Measurements from ENCODE around the gene CAMTA1.

The CAMTA1 gene

DNA sequence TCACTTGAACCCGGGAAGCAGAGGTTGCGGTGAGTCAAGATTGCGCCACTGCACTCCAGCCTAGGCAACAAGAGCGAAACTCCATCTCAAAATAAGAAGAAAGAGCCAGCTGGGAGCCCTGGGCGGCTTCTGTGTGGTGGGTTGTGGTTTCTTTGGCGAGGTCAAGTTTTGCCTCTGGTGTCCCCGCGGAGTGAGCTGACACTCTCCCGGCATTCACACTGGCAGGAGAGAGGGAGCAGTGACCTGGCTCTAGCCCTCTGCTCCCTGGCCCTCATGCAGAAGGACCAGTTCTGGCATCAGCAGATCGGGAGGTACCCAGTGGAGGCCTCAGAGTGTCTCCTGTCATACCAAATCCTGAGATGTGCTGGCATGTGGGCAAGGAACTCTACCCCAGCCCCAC lies 904.8 kb downstream of the CAMTA1 start:
- no peak overlapping the region for H2AFZ ChIP-seq (ENCODE audit: insufficient read depth, low read length, poor library complexity)
- H4K12ac ChIP-seq (ENCODE audit: low read depth, low read length) = no peak overlapping the region
- H2BK12ac ChIP-seq (ENCODE audit: low read length) = no peak overlapping the region
- no peak overlapping the region for H3K27ac ChIP-seq (ENCODE audit: low read depth, low read length)
- H3K79me2 ChIP-seq (ENCODE audit: control insufficient read depth, insufficient read depth, low read length, poor library complexity) = no peaks in the 10 kb centered on the region
- peaks cover 29% of the 10 kb centered on the region for H3K9me3 ChIP-seq (ENCODE audit: insufficient read depth, low read depth, low read length)
- H2BK120ac ChIP-seq (ENCODE audit: insufficient read depth, low read length, poor library complexity) = no peak overlapping the region
- no peak overlapping the region for H3K14ac ChIP-seq (ENCODE audit: low read length)
- WGBS (ENCODE audit: extremely low coverage, insufficient coverage, insufficient read length) = no CpG with 5 or more reads among the region's 10 CpGs
- no peak overlapping the region for H3K18ac ChIP-seq (ENCODE audit: low read length)
- H4K91ac ChIP-seq (ENCODE audit: low read depth, low read length) = no peak overlapping the region
- no peak overlapping the region for H3K4me3 ChIP-seq (ENCODE audit: low read depth, low read length)
- no peak for DNase-seq
- H2AK5ac ChIP-seq (ENCODE audit: low read length) = no peak overlapping the region
- no peak overlapping the region for H3K23ac ChIP-seq (ENCODE audit: low read length)
- H3K4ac ChIP-seq (ENCODE audit: low read depth, low read length) = no peak overlapping the region
- H3K79me1 ChIP-seq (ENCODE audit: low read length) = no peaks in the 10 kb centered on the region
- H3K36me3 ChIP-seq (ENCODE audit: control insufficient read depth in 1 of 2, insufficient read depth in 2 of 2, low read length in 2 of 2) = no peaks in the 10 kb centered on the region
- H3K27me3 ChIP-seq (ENCODE audit: insufficient read depth, low read length) = no peaks in the 10 kb centered on the region
- no peak overlapping the region for H3K4me2 ChIP-seq (ENCODE audit: low read length)
- H3K4me1 ChIP-seq (ENCODE audit: control insufficient read depth in 1 of 2, insufficient read depth in 2 of 2, low read length in 2 of 2) = no peaks in the 10 kb centered on the region
- H3K9ac ChIP-seq (ENCODE audit: low read length) = no peak overlapping the region
- no peak overlapping the region for H4K8ac ChIP-seq (ENCODE audit: low read depth, low read length)
- H2BK5ac ChIP-seq (ENCODE audit: low read depth, low read length, poor library complexity) = no peak overlapping the region

DNA sequence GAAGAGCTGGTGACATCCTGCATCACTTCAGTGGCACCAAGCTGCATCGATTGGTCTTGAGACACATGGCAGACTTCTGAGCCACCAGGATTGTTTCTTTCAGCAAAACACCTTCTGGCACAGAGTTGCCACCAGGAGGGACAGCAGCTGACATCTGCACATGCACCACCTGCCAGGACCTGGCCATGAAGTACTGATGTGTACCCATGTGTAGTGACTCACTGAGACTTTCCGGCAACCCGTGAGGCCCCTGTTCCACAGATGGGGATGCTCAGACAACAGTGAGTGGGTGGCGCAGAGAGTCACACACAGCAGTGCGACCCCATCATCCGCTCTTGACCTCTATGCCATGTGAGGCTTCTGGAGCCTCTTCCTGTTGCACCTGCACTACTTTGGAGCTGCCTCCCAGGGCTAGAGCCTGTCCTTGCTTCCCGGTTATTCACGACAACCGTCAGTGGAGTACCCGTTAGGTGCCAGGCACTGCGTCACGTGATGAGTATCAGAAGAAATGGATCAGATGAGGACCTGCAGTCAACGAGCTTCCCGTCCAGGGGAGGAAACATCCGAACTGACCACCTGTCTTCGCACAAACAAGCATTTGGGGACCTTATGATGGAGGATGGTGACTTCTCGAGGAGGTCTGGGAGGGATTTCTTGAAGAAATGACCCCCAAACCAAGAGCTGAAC lies 905.4 kb downstream of the CAMTA1 start:
- Histone ChIP-seq H3K4me3 (ENCODE audit: low read depth, low read length) (no peak overlapping the region), H3K79me1 (ENCODE audit: low read length) (no peaks in the 10 kb centered on the region), H2BK120ac (ENCODE audit: insufficient read depth, low read length, poor library complexity) (no peak overlapping the region), H2BK5ac (ENCODE audit: low read depth, low read length, poor library complexity) (no peak overlapping the region), H3K9ac (ENCODE audit: low read length) (no peak overlapping the region), H3K23ac (ENCODE audit: low read length) (no peak overlapping the region), H3K36me3 (ENCODE audit: control insufficient read depth in 1 of 2, insufficient read depth in 2 of 2, low read length in 2 of 2) (no peaks in the 10 kb centered on the region), H4K91ac (ENCODE audit: low read depth, low read length) (no peak overlapping the region), H3K27ac (ENCODE audit: low read depth, low read length) (no peak overlapping the region), H3K4me1 (ENCODE audit: control insufficient read depth in 1 of 2, insufficient read depth in 2 of 2, low read length in 2 of 2) (no peaks in the 10 kb centered on the region), H4K8ac (ENCODE audit: low read depth, low read length) (no peak overlapping the region), H3K14ac (ENCODE audit: low read length) (no peak overlapping the region), H3K4ac (ENCODE audit: low read depth, low read length) (no peak overlapping the region), H4K12ac (ENCODE audit: low read depth, low read length) (no peak overlapping the region), H2AK5ac (ENCODE audit: low read length) (no peak overlapping the region), H2AFZ (ENCODE audit: insufficient read depth, low read length, poor library complexity) (no peak overlapping the region), H3K18ac (ENCODE audit: low read length) (no peak overlapping the region), H3K27me3 (ENCODE audit: insufficient read depth, low read length) (no peaks in the 10 kb centered on the region), H3K4me2 (ENCODE audit: low read length) (no peak overlapping the region), H3K9me3 (ENCODE audit: insufficient read depth, low read depth, low read length) (peaks cover 29% of the 10 kb centered on the region), H2BK12ac (ENCODE audit: low read length) (no peak overlapping the region), H3K79me2 (ENCODE audit: control insufficient read depth, insufficient read depth, low read length, poor library complexity) (no peaks in the 10 kb centered on the region)
- no peak for DNase-seq
- WGBS (ENCODE audit: extremely low coverage, insufficient coverage, insufficient read length) = no CpG with 5 or more reads among the region's 17 CpGs

GRCh38 chr1:7691576-7691975 lies 906.3 kb downstream of the CAMTA1 start:
- H3K27ac ChIP-seq (ENCODE audit: low read depth, low read length) = no peak overlapping the region
- H3K27me3 ChIP-seq (ENCODE audit: insufficient read depth, low read length) = no peaks in the 10 kb centered on the region

DNA sequence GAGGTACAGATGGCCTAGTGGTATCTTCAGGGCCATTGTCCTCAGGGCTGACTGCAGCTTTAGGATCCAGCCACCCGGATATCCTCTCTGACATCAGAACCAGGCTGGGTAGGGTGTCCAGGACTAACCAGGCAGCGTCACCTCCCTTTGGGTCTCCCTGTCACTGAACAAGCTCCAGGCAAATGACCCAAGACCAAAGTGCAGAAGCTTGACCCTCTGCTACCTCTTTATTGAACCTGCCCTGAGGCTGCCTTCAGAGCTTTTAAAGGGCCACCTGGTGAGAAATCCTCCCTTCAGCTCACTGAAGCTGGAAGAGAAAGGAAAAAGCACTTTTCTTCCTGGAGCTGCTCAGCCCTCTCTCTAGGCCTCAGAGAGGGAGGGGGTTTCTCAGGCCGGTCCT lies 906.8 kb downstream of the CAMTA1 start:
- Histone ChIP-seq H3K14ac (ENCODE audit: low read length) (no peak overlapping the region), H3K79me1 (ENCODE audit: low read length) (no peaks in the 10 kb centered on the region), H3K4ac (ENCODE audit: low read depth, low read length) (no peak overlapping the region), H4K12ac (ENCODE audit: low read depth, low read length) (no peak overlapping the region), H3K79me2 (ENCODE audit: control insufficient read depth, insufficient read depth, low read length, poor library complexity) (no peaks in the 10 kb centered on the region), H3K9ac (ENCODE audit: low read length) (no peak overlapping the region), H3K4me2 (ENCODE audit: low read length) (no peak overlapping the region), H2BK12ac (ENCODE audit: low read length) (no peak overlapping the region), H3K23ac (ENCODE audit: low read length) (no peak overlapping the region), H3K4me1 (ENCODE audit: control insufficient read depth in 1 of 2, insufficient read depth in 2 of 2, low read length in 2 of 2) (no peaks in the 10 kb centered on the region), H3K9me3 (ENCODE audit: insufficient read depth, low read depth, low read length) (peaks cover 29% of the 10 kb centered on the region), H4K8ac (ENCODE audit: low read depth, low read length) (no peak overlapping the region), H2AFZ (ENCODE audit: insufficient read depth, low read length, poor library complexity) (no peak overlapping the region), H2BK120ac (ENCODE audit: insufficient read depth, low read length, poor library complexity) (no peak overlapping the region), H4K91ac (ENCODE audit: low read depth, low read length) (no peak overlapping the region), H2AK5ac (ENCODE audit: low read length) (no peak overlapping the region), H3K27me3 (ENCODE audit: insufficient read depth, low read length) (no peaks in the 10 kb centered on the region), H3K18ac (ENCODE audit: low read length) (no peak overlapping the region), H3K27ac (ENCODE audit: low read depth, low read length) (no peak overlapping the region), H2BK5ac (ENCODE audit: low read depth, low read length, poor library complexity) (no peak overlapping the region), H3K36me3 (ENCODE audit: control insufficient read depth in 1 of 2, insufficient read depth in 2 of 2, low read length in 2 of 2) (no peaks in the 10 kb centered on the region), H3K4me3 (ENCODE audit: low read depth, low read length) (no peak overlapping the region)
- WGBS (ENCODE audit: extremely low coverage, insufficient coverage, insufficient read length) = no CpG with 5 or more reads among the region's 3 CpGs
- DNase-seq = no peak

More at GRCh38 chr1:7691576-7691975, 906.3 kb downstream of the CAMTA1 start:
- H4K12ac ChIP-seq (ENCODE audit: low read depth, low read length) = no peak overlapping the region
- no peak overlapping the region for H2AK5ac ChIP-seq (ENCODE audit: low read length)
- no peak overlapping the region for H2BK5ac ChIP-seq (ENCODE audit: low read depth, low read length, poor library complexity)
- no peak overlapping the region for H2AFZ ChIP-seq (ENCODE audit: insufficient read depth, low read length, poor library complexity)
- H4K8ac ChIP-seq (ENCODE audit: low read depth, low read length) = no peak overlapping the region
- H3K79me1 ChIP-seq (ENCODE audit: low read length) = no peaks in the 10 kb centered on the region
- no peaks in the 10 kb centered on the region for H3K36me3 ChIP-seq (ENCODE audit: control insufficient read depth in 1 of 2, insufficient read depth in 2 of 2, low read length in 2 of 2)
- no peaks in the 10 kb centered on the region for H3K4me1 ChIP-seq (ENCODE audit: control insufficient read depth in 1 of 2, insufficient read depth in 2 of 2, low read length in 2 of 2)
- no peak overlapping the region for H3K18ac ChIP-seq (ENCODE audit: low read length)
- H4K91ac ChIP-seq (ENCODE audit: low read depth, low read length) = no peak overlapping the region
- no peaks in the 10 kb centered on the region for H3K79me2 ChIP-seq (ENCODE audit: control insufficient read depth, insufficient read depth, low read length, poor library complexity)
- H2BK120ac ChIP-seq (ENCODE audit: insufficient read depth, low read length, poor library complexity) = no peak overlapping the region
- H3K4me3 ChIP-seq (ENCODE audit: low read depth, low read length) = no peak overlapping the region
- H3K4me2 ChIP-seq (ENCODE audit: low read length) = no peak overlapping the region
- H2BK12ac ChIP-seq (ENCODE audit: low read length) = no peak overlapping the region
- no peak for DNase-seq
- H3K9ac ChIP-seq (ENCODE audit: low read length) = no peak overlapping the region
- no peak overlapping the region for H3K23ac ChIP-seq (ENCODE audit: low read length)
- WGBS (ENCODE audit: extremely low coverage, insufficient coverage, insufficient read length) = no CpG with 5 or more reads among the region's 3 CpGs
- no peak overlapping the region for H3K14ac ChIP-seq (ENCODE audit: low read length)
- H3K4ac ChIP-seq (ENCODE audit: low read depth, low read length) = no peak overlapping the region
- H3K9me3 ChIP-seq (ENCODE audit: insufficient read depth, low read depth, low read length) = peaks cover 29% of the 10 kb centered on the region
